GM12865 (cell line): Measurements from ENCODE around the gene ALLC.

Experiments used
- DNase-seq: peaks from one replicate; pipeline ENCODE4 v3.0.0; 2010; ENCODE audit warnings: low read depth
- H3K4me3 ChIP-seq: 2 replicates; pipeline ENCODE4 v1.5.1; 2011; ENCODE audit warnings: mild to moderate bottlenecking, low read depth, low read length, control low read depth
- CTCF ChIP-seq: IDR thresholded peaks from 2 replicates; pipeline ENCODE4 v1.5.1; 2011; ENCODE audit warnings: low read length, control low read depth, low read depth, inconsistent platforms; ENCODE audit not compliant: insufficient read depth; ENCODE audit errors: missing control alignments

Gene ALLC

GRCh38 chr2:3652896-3653625 is 4.9 kb upstream of the ALLC start:
- no peak overlapping the region for H3K4me3 ChIP-seq
- TF ChIP-seq CTCF: no peak
- DNase-seq: no peak

- no peak for TF ChIP-seq CTCF
- H3K4me3 ChIP-seq: no peak overlapping the region
- no peak for DNase-seq
Measured at GRCh38 chr2:3654011-3654410, 4.0 kb upstream of the ALLC start.

- DNase-seq: no peak
- no peak for TF ChIP-seq CTCF
- H3K4me3 ChIP-seq: no peak overlapping the region
Measured at GRCh38 chr2:3654531-3655225, 3.3 kb upstream of the ALLC start.

GRCh38 chr2:3655871-3656761 is 1.9 kb upstream of the ALLC start:
- no peak for TF ChIP-seq CTCF
- no peak for DNase-seq
- no peak overlapping the region for H3K4me3 ChIP-seq

- no peak for TF ChIP-seq CTCF
- DNase-seq: peak; percentile 63
- H3K4me3 ChIP-seq: no peak overlapping the region
Measured at GRCh38 chr2:3656762-3657721, 958 bp upstream of the ALLC start.
